Stimulated activated CD4-positive, alpha-beta T cell treated with anti-CD3 and anti-CD28 coated beads, Interleukin-1b, Interleukin-23, amount 100 ng/mL, for 48 hours (primary cell): ENCODE results near the gene ERC1.
"Not testable (repeated sequence)": the region's sequence is repeated elsewhere in the genome, so short reads cannot be mapped to it uniquely, and the experiment has no call there.

Experiments
- DNase-seq: peaks from one replicate; pipeline ENCODE4 v3.0.0-alpha.2; 2020

ERC1 gene

DNA sequence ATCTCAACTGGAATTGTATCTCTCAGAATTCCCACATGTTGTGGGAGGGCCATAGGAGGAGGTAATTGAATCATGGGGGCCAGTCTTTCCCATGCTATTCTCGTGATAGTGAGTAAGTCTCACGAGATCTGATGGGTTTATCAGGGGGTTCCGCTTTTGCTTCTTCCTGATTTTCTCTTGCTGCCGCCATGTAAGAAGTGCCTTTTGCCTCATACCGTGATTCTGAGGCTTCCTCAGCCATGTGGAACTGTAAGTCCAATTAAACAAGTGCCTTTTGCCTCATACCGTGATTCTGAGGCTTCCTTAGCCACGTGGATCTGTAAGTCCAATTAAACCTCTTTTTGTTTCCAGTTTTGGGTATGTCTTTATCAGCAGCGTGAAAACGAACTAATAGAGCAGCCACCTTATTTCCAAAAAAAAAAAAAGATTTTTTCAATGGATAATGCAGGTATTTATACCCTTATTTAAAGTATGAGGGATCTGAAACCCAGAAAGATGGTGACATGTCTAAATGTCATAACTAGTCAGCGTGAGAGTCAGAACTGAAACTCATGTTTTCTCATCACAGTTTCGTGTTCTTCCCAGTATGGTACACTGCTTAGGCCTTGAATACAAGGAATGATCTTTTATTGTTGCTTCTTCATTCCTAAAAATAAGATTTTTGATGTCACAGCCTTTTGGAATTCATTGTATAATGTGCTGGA is 89.6 kb downstream of the ERC1 start:
- DNase-seq = no peak

GRCh38 chr12:1083151-1083888 is 92.3 kb downstream of the ERC1 start:
- no peak for DNase-seq

- DNase-seq = no peak
Measured at GRCh38 chr12:1083889-1084262, 92.9 kb downstream of the ERC1 start.

- no peak for DNase-seq
Measured at GRCh38 chr12:1091350-1091749, 100.3 kb downstream of the ERC1 start.

GRCh38 chr12:1093166-1093751 is 102.2 kb downstream of the ERC1 start:
- no peak for DNase-seq

GRCh38 chr12:1094714-1095113 is 103.7 kb downstream of the ERC1 start:
- DNase-seq = no peak

- peak; percentile 44 for DNase-seq
Measured at GRCh38 chr12:1099158-1099557, 108.1 kb downstream of the ERC1 start.

DNA sequence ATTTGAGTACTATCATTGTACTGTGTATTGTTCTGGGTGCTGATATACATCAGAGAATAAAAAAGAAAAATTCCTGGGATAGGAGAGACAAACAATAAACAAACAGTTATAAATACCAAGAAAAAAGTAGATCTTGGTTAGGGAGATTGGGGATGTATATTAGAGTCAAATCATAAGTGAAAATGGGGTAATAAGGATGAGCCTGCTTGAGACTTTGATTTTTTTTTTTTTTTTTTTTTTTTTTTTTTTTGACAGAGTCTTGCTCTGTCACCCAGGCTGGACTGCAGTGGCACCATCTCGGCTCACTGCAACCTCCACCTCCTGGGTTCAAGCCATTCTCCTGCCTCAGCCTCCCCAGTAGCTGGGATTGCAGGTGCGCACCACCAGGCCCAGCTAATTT is 108.6 kb downstream of the ERC1 start:
- not testable (repeated sequence) for DNase-seq

- no peak for DNase-seq
Measured at GRCh38 chr12:1102115-1102514, 111.1 kb downstream of the ERC1 start.

DNA sequence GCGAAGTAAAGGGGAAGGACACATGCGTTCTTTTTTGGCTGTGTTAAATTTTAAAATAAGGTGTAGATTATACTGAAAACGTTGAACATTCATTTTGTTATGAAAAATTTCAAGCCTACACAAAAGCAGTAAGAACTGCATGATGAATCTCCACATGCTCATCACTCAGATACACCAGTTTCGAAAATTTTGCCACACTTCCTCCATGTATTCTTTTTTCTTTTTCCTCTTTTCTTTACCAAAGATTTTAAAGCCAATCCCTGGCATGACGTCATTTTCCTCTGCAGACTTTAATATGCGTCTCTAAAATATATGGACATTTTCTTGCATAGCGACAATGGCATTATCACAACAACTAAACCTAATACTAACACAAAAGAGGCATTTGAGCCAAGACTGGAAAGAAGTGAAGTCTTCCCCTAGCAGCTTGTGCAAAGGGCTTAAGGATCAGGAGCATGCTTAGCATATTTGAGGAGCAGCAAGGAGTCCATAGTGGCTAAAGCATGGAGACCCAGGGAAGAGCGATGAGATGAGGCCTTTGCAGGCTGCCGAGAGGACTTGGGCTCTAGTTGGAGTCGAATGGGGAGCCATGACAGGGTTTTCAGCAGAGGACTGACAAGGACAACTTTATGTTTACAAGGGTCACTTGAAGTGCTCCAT is 111.9 kb downstream of the ERC1 start:
- no peak for DNase-seq

DNA sequence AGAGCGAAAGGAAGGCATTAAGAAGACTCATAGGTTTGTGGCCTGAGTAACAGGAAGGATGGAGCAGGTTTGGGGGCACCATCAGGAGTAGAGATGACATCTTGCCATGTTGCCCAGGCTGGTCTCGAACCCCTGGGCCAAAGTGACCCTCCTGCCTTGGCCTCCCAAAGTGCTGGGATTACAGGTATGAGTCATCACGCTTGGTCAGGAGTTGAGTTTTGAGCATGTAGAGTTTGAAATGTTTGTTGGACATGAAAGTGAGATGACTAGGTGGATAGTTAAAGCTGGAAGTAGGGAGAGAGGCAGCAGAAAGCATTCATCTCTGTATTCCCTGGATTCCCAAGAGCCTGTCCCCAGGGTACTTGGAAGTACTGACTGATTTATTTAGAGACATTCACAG is 112.6 kb downstream of the ERC1 start:
- no peak for DNase-seq

GRCh38 chr12:1104088-1104800 is 113.2 kb downstream of the ERC1 start:
- DNase-seq = no peak

DNA sequence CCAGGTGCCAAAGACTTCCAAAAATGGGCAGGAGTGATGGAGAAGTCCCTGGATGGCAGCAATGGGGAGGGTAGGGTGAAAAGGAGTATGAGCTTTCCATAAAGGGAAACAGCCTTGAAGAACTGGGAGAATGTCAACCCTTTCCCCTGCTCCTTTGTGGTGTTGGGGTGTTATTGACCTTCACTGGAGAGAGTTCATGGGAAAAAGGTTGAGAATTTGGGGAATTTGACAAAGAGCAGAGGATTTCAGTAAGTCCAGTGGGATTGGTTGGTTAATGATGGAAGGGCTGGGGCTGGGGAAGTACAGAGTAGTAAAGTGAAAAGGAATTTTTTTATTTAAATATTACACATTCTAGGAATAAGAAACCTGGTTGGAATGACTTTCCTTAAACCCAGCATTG is 116.6 kb downstream of the ERC1 start:
- DNase-seq = no peak

DNA sequence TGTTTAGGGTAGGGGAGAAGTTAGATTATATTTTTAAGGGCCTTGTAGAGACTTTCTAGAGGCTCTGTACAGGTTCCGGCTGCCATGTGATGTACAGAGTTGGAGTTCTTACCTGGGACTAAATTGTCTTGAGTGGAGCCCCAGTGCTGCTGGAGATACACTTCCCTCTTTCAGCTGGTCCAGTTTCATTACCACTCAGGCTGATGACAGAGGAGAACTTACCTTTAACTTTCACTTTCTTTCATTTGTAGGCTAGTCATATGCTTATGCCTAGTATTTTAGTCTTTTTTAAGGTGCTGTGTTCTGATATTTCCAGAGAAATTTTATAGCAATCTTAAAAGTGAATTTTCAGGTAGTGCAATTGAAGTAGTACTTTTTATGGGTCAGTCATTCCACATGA is 117.3 kb downstream of the ERC1 start:
- DNase-seq = no peak

DNA sequence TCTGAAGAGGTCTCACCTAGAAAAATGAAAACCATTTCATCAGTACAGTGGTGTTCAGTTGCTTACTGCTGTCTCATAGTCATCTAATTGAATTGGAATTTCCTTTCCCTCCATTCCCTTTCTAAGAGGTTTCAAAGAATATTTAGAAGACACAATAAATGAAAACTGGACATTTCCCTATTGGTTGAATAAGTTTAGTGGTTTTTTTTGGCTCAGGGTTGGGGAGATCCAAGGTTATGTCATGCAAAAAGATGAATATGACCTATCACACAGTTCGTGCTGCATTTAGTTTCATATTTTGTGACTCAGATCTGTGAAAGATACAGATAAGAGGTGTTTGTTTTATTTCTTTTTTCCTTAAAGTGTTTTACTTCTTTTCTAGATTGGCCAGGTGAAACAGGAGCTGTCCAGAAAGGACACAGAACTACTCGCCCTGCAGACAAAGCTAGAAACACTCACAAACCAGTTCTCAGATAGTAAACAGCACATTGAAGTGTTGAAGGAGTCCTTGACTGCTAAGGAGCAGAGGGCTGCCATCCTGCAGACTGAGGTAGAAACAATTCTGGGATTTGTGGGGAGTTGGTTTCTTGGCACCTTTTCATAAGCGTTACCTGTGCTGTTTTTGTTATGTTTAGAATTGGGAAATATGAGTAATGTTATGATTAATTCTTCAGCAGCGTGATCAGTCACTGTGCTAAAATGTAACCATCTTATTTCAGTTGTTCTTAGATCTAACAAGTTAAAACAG is 124.6 kb downstream of the ERC1 start:
- no peak for DNase-seq

GRCh38 chr12:1117371-1117770 is 126.3 kb downstream of the ERC1 start:
- no peak for DNase-seq

DNA sequence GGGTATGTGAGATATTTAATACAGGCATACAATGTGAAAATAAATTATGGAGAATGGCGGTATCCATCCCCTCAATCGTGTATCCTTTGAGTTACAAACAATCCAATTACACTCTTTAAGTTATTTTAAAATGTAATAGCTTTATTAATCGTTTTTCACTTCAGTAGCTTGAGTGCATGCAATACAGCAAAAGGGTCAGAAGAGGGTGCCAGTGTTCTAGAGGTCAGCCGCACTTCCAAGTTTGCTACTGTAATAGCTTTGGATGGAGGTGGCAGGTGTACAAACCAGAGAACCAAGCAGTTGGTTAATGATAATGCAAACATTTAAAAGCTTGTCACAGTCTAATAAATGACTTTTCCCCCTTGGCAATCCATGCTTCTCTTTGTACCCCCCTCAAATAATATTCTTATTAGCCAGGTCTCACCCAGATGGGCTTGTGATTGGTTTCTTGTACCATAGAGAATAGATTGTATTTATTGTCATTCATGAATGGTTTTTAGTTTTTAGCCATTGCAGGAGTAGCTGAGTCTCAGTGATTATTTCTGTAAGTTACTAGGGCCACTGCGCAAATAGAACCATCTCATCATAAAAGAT is 127.0 kb downstream of the ERC1 start:
- DNase-seq = peak; percentile 65

DNA sequence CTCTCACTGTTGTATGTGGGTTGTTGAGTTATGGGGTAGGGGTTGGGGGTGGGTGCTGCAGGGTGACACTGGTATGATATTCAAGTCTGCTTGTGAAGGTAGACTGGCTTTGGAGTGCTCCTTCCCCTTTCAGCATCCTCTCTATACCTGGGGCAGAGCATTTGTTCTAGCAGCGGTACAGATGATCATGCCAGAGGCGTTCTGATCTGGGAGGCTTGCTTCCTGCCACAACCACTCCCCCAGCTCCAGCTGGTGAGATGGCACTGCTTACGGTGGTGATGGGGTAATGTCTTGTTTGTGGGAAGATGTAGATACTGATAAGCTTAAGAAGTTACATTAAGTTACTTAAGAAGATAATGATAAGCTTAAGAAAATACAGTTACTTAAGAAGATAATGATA is 131.8 kb downstream of the ERC1 start:
- DNase-seq = no peak

DNA sequence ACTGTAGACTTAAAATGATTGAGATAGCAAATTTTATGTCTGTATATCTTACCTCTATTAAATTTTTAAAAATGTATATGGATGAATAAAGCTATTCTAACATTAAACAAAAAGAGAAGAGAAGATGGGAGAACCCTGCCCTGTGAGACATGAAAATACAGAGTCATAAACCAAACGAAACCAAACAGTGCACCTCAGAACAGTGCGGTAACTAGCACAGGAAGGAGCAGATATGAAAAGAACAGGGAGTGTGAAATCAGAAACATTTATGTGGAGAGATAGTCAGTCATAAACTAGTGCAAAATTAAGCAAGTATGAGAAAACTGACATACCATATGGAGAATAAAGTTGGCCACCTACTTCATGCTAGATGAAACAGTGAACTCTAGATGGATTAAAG is 135.1 kb downstream of the ERC1 start:
- DNase-seq = no peak

DNA sequence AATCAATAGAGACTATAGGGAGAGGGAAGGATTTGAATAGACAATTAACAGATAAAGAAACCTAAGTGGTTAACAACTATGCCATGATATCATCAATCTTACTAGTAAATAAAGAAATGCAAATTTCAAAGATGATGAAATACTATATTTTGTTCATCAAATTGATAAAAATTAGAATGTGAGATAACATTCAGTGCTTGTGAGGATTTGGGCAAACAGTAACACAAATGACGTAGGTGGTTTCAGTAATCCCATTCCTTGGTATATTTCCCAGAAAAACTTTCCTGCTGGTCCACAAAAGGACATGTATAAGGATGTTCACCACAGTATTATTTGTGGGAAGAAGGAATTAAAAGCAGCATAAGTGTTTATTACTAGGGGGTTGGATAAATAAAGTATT is 136.0 kb downstream of the ERC1 start:
- no peak for DNase-seq

DNA sequence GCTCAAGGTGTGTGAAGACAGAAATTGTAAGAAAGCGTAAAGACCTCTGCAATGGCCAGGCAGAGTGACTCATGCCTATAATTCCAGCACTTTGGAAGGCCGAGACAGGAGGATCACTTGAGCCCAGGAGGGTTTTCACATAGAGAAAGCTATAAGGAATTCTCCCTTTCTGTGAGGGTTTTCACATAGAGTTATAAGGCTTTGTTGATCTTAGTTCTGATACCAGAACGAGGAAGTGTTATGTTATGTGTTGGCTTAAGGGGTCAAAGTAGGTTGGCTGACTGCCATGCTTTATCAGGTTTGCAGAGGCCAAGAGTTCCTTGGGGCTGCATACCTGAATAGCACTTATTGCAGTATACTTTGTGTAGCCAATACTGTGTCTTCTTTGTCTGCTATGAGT is 139.1 kb downstream of the ERC1 start:
- DNase-seq = no peak

- DNase-seq = no peak
Measured at GRCh38 chr12:1130571-1130970, 139.5 kb downstream of the ERC1 start.
